ENCODE results near the gene DHTKD1.
"Not testable (repeated sequence)": the region's sequence is repeated elsewhere in the genome, so short reads cannot be mapped to it uniquely, and the experiment has no call there.

DHTKD1 gene

GRCh38 chr10:12062754-12063482 lies 5.8 kb upstream of the DHTKD1 start:
- no peak for DNase-seq (ENCODE audit: low spot score)

- no peak for DNase-seq (ENCODE audit: low spot score)
Measured at GRCh38 chr10:12063483-12063818, 5.3 kb upstream of the DHTKD1 start.

GRCh38 chr10:12067336-12067735 lies 1.4 kb upstream of the DHTKD1 start:
- DNase-seq (ENCODE audit: low spot score), result peak; percentile 75

- not testable (repeated sequence) for DNase-seq (ENCODE audit: low spot score)
Measured at GRCh38 chr10:12071441-12071840, 2.7 kb downstream of the DHTKD1 start.

GRCh38 chr10:12073526-12073925 lies 4.8 kb downstream of the DHTKD1 start:
- no peak for DNase-seq (ENCODE audit: low spot score)

- no peak for DNase-seq (ENCODE audit: low spot score)
Measured at GRCh38 chr10:12077580-12078180, 8.9 kb downstream of the DHTKD1 start.

GRCh38 chr10:12081470-12081869 lies 12.7 kb downstream of the DHTKD1 start:
- DNase-seq (ENCODE audit: low spot score), result no peak

- peak; percentile 30 for DNase-seq (ENCODE audit: low spot score)
Measured at GRCh38 chr10:12081879-12082557, 13.3 kb downstream of the DHTKD1 start.

GRCh38 chr10:12088919-12089318 lies 20.2 kb downstream of the DHTKD1 start:
- DNase-seq (ENCODE audit: low spot score), result no peak

GRCh38 chr10:12091421-12091820 lies 22.7 kb downstream of the DHTKD1 start:
- no peak for DNase-seq (ENCODE audit: low spot score)

- DNase-seq (ENCODE audit: low spot score), result not testable (repeated sequence)
Measured at GRCh38 chr10:12097361-12097760, 28.6 kb downstream of the DHTKD1 start.

GRCh38 chr10:12097791-12098190 lies 29.0 kb downstream of the DHTKD1 start:
- DNase-seq (ENCODE audit: low spot score), result no peak

GRCh38 chr10:12098966-12099365 lies 30.2 kb downstream of the DHTKD1 start:
- no peak for DNase-seq (ENCODE audit: low spot score)

- DNase-seq (ENCODE audit: low spot score), result no peak
Measured at GRCh38 chr10:12103802-12104201, 35.0 kb downstream of the DHTKD1 start.

- DNase-seq (ENCODE audit: low spot score), result no peak
Measured at GRCh38 chr10:12107781-12108180, 39.0 kb downstream of the DHTKD1 start.

- no peak for DNase-seq (ENCODE audit: low spot score)
Measured at GRCh38 chr10:12109286-12109685, 40.5 kb downstream of the DHTKD1 start.

GRCh38 chr10:12111528-12111927 lies 42.8 kb downstream of the DHTKD1 start:
- no peak for DNase-seq (ENCODE audit: low spot score)

GRCh38 chr10:12113627-12114026 lies 44.9 kb downstream of the DHTKD1 start:
- no peak for DNase-seq (ENCODE audit: low spot score)

GRCh38 chr10:12121673-12122072 lies 52.9 kb downstream of the DHTKD1 start:
- DNase-seq (ENCODE audit: low spot score), result no peak

GRCh38 chr10:12129222-12130111 lies 60.7 kb downstream of the DHTKD1 start, which contains the start of gene SEC61A2:
SEC61A2 (plus strand) TSS chr10:12129677; CDS start chr10:12129788, 111 bp downstream.
- DNase-seq (ENCODE audit: low spot score), result peak; percentile 100

GRCh38 chr10:12130237-12130872 lies 61.6 kb downstream of the DHTKD1 start:
- peak; percentile 77 for DNase-seq (ENCODE audit: low spot score)

- DNase-seq (ENCODE audit: low spot score), result no peak
Measured at GRCh38 chr10:12135631-12136030, 66.9 kb downstream of the DHTKD1 start.
